GM12878 (cell line): Measurements from ENCODE around the gene ANKRD37. TPM values are rescaled to one million over a fixed set of nuclear protein-coding genes. Genes with fewer than 3 reads are reported as not detected.
A peak's percentile ranks its signal among the peaks of the same experiment; 100 is the strongest.

ENCODE experiments used
- ATAC-seq: fragments of 200-7000 bp; cut with Tn5 transposase; 3 replicates; pipeline ENCODE4 v1.9.1; 2020; ENCODE audit warnings: mild to moderate bottlenecking, moderate library complexity
- BruUV-seq: library from RNA; stranded (reverse); fragments of 400-500 nt; replicated peaks from 2 replicates; lab custom pipeline; 2021; lab: Mats Ljungman, UMichigan
- CTCF ChIA-PET: fragments of 300-600 bp; sonication (Branson Sonifier 250); formaldehyde crosslinking; extraction: SDS; loops from one replicate; lab custom pipeline; 2021; ENCODE audit warnings: inconsistent platforms; lab: Yijun Ruan, JAX
- POLR2A ChIA-PET: fragments of 350-600 bp; formaldehyde crosslinking; extraction: SDS; loops from one replicate; lab custom pipeline; 2021; ENCODE audit warnings: inconsistent platforms; lab: Charles Lee
- RAD21 ChIA-PET: fragments of 300-600 bp; sonication (Branson Sonifier 250); formaldehyde crosslinking; loops from one replicate; lab custom pipeline; 2023; ENCODE audit warnings: antibody characterized with exemption; ENCODE audit not compliant: unreplicated experiment; lab: Charles Lee
- SMC1A ChIA-PET: fragments of 300-600 bp; sonication (Branson Sonifier 250); formaldehyde crosslinking; loops from one replicate; lab custom pipeline; 2023; ENCODE audit not compliant: unreplicated experiment, uncharacterized antibody; lab: Charles Lee
- DNase-seq: peaks from one replicate; pipeline ENCODE4 v3.0.0-alpha.2; 2011; ENCODE audit warnings: low read depth, low spot score
- FAIRE-seq: peaks from 3 replicates; lab custom pipeline; 2011; peaks lifted over from hg19 to GRCh38; lab: Jason Lieb, UNC
- H2AFZ ChIP-seq: 2 replicates; pipeline ENCODE4 v1.6.0; 2011; ENCODE audit warnings: low read depth, low read length, control low read depth; ENCODE audit not compliant: control insufficient read depth
- H3K27ac ChIP-seq: 2 replicates; pipeline ENCODE4 v1.5.1; 2011; ENCODE audit warnings: control low read depth; ENCODE audit not compliant: control insufficient read depth, insufficient read depth
- H3K27me3 ChIP-seq, 2 experiments: replicated peaks in 1 of 2; 2 replicates each; pipeline versions ENCODE4 v1.6.0 to v1.6.1; 2011; ENCODE audit warnings: low read length in 1 of 2; ENCODE audit not compliant: control insufficient read depth in 2 of 2, insufficient read depth in 2 of 2
- H3K36me3 ChIP-seq, 2 experiments: 2 replicates each; pipeline ENCODE4 v1.5.1; 2011; ENCODE audit warnings: low read length in 1 of 2; ENCODE audit not compliant: control insufficient read depth in 2 of 2, insufficient read depth in 2 of 2
- H3K4me1 ChIP-seq: 2 replicates; pipeline ENCODE4 v1.6.1; 2011; ENCODE audit warnings: mild to moderate bottlenecking, low read length, moderate library complexity, mixed read lengths; ENCODE audit not compliant: control insufficient read depth, insufficient read depth
- H3K4me2 ChIP-seq: 2 replicates; pipeline ENCODE4 v1.6.0; 2011; ENCODE audit warnings: control low read depth; ENCODE audit not compliant: control insufficient read depth, insufficient read depth
- H3K4me3 ChIP-seq: fragments of 200-600 bp; sonication (generic); 2 replicates; pipeline ENCODE4 v1.5.1; 2016
- H3K79me2 ChIP-seq: 2 replicates; pipeline ENCODE4 v1.6.0; 2011; ENCODE audit warnings: low read length; ENCODE audit not compliant: control insufficient read depth, insufficient read depth
- H3K9ac ChIP-seq: 2 replicates; pipeline ENCODE4 v1.8.0; 2011; ENCODE audit warnings: low read length, control low read depth, mixed read lengths; ENCODE audit not compliant: control insufficient read depth, insufficient read depth
- H3K9me3 ChIP-seq: replicated peaks from 3 replicates; pipeline ENCODE4 v1.5.1; 2011; ENCODE audit warnings: mild to moderate bottlenecking, low read length; ENCODE audit not compliant: control insufficient read depth, insufficient read depth
- H4K20me1 ChIP-seq: 2 replicates; pipeline ENCODE4 v1.6.0; 2011; ENCODE audit not compliant: control insufficient read depth, insufficient read depth
- BRCA1 ChIP-seq: IDR thresholded peaks from 2 replicates; pipeline ENCODE4 v1.6.1; 2011; ENCODE audit warnings: low read depth, low read length, improper control_type of control experiment
- E4F1 ChIP-seq: fragments of 450-650 bp; IDR thresholded peaks from 2 replicates; pipeline ENCODE4 v1.6.1; 2018; ENCODE audit warnings: borderline replicate concordance, mild to moderate bottlenecking; ENCODE audit not compliant: partially characterized antibody
- EP300 ChIP-seq, 2 experiments: fragments of 150-350 bp in 1 of 2; IDR thresholded peaks; 2 replicates each; pipeline ENCODE4 v1.6.1; 2011 to 2012; ENCODE audit warnings: low read depth in 2 of 2, low read length in 2 of 2, borderline replicate concordance in 1 of 2, improper control_type of control experiment in 1 of 2, inconsistent platforms in 1 of 2; ENCODE audit not compliant: control insufficient read depth in 1 of 2
- GATAD2B ChIP-seq: fragments of 450-650 bp; conservative IDR thresholded peaks from 2 replicates; pipeline ENCODE4 v1.6.1; 2017; ENCODE audit warnings: low read depth, mild to moderate bottlenecking, moderate library complexity
- HDAC2 ChIP-seq: fragments of 200-600 bp; sonication (generic); IDR thresholded peaks from 2 replicates; pipeline ENCODE4 v1.6.1; 2017
- NFYA ChIP-seq: IDR thresholded peaks from 2 replicates; pipeline ENCODE4 v1.6.1; 2011; ENCODE audit warnings: low read depth, mild to moderate bottlenecking, low read length, improper control_type of control experiment, borderline replicate concordance
- SIN3A ChIP-seq: IDR thresholded peaks from 2 replicates; pipeline ENCODE4 v1.6.1; 2012; ENCODE audit warnings: low read depth, low read length, improper control_type of control experiment
- TCF12 ChIP-seq: IDR thresholded peaks from 2 replicates; pipeline ENCODE4 v1.6.1; 2011; ENCODE audit warnings: low read depth, mild to moderate bottlenecking, low read length
- TCF7 ChIP-seq: IDR thresholded peaks from 2 replicates; pipeline ENCODE4 v1.6.1; 2014; ENCODE audit warnings: antibody characterized with exemption, borderline replicate concordance
- YY1 ChIP-seq: IDR thresholded peaks from 2 replicates; pipeline ENCODE4 v1.6.1; 2011; ENCODE audit warnings: low read depth, mild to moderate bottlenecking, low read length
- ZBED1 ChIP-seq: IDR thresholded peaks from 2 replicates; pipeline ENCODE4 v1.6.1; 2016; ENCODE audit warnings: borderline replicate concordance
- ZZZ3 ChIP-seq: IDR thresholded peaks from 2 replicates; pipeline ENCODE4 v1.6.1; 2011; ENCODE audit warnings: low read depth; ENCODE audit not compliant: control insufficient read depth, insufficient read length
- WGBS: methylation state at CpG from one replicate; pipeline ENCODE4 v1.1.6; 2016; ENCODE audit warnings: low lambda C conversion rate; ENCODE audit not compliant: insufficient replicate concordance, insufficient coverage; ENCODE audit errors: missing lambda C conversion rate; 5-methylcytosine and 5-hydroxymethylcytosine counted together
- in situ Hi-C: fragments of 300-500 bp; cut with MboI; formaldehyde crosslinking; loops from 9 replicates; pipeline ENCODE4 v1.14.3; 2018; ENCODE audit warnings: mixed read lengths
- intact Hi-C: fragments of 100-400 bp; cut with micrococcal nuclease; formaldehyde crosslinking; loops from one replicate; pipeline ENCODE4 v1.14.2; 2022; ENCODE audit not compliant: unreplicated experiment
- polyA plus RNA-seq, 11 experiments: library from polyadenylated mRNA; depleted of rRNA in 4 of 11; unstranded in 6 of 11; stranded (reverse) in 5 of 11; fragments of >200 nt; fragmentation: Nextera tagmentation in 4 of 11; fragmentation: Illumina TruSeq in 1 of 11; extraction: Ambion mirVana in 4 of 11; extraction: Trizol in 1 of 11; gene quantifications; 1 replicate in 1 of 11; 2 replicates in 10 of 11; pipeline versions ENCODE4 v1.2.1 to v1.2.3, GENCODE V29; 2011 to 2016; ENCODE audit warnings: inconsistent platforms in 2 of 11, missing spikeins in 2 of 11, low read depth in 1 of 11
- total RNA-seq, 4 experiments: library from RNA; depleted of rRNA in 3 of 4; stranded (reverse); fragments of >200 nt in 3 of 4; fragmentation: Illumina TruSeq in 1 of 4; extraction: Trizol in 1 of 4; gene quantifications; 2 replicates each; pipeline versions ENCODE4 v1.2.1 to v1.2.3, GENCODE V29; 2013 to 2021
- TF ChIP-seq, protein P1 (sequence below): fragments of 450-650 bp; formaldehyde crosslinking; IDR thresholded peaks from 2 replicates; pipeline ENCODE4 v1.4.0; 2020; ENCODE audit warnings: mild to moderate bottlenecking, moderate library complexity

Gene ANKRD37
- total and polyA plus RNA-seq, 10 of the 15 experiments (the other 5 are each of a cell fraction or from before 2014, with no cell fraction given) = 10.6 to 67.9 (median 24.2) TPM

GRCh38 chr4:185425647-185426352, 29.2 kb downstream of the ANKRD37 start, which contains the start of gene UFSP2 (continued):
- TF ChIP-seq YY1 = peak; percentile 96
- TF ChIP-seq ZBED1 = no peak

DNA sequence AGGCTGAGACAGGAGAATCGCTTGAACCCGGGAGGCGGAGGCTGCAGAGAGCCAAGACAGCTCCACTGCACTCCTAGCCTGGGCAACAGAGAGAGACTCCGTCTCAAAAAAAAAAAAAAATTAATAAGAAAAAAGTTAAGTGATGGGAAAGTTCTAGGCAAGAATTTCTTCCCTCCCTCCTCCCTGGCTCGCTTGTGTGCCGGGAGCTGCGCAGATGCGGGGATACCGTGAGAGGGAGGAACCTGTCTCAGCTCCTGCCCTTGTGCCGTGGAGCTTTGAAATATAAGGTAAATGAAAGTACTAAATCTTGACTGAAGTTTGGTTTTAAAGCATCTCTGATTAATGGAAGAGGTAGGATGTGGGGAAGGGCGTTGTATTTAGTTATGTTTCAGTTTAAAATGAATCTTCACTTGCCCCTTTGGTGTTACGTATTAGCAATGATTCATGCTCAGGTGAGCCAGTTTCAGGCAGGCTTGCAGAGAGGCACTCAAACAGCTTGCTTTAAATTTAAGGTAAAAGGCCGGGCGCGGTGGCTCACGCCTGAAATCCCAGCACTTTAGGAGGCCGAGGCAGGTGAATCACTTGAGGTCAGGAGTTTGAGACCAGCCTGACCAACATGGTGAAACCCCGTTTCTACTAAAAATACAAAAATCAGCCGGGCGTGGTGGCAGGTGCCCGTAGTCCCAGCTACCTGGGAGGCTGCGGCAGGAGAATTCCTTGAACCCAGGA, 30.5 kb downstream of the ANKRD37 start:
- no TSS peak for BruUV-seq
- SMC1A ChIA-PET = interaction anchor here (0.9 to 3.5 kb wide), 5 partner anchors 22 to 50 kb away, joined by 3 to 25 read pairs (median 4); partner anchors contain the start of genes ANKRD37 and LRP2BP
- TF ChIP-seq, protein P1, sequence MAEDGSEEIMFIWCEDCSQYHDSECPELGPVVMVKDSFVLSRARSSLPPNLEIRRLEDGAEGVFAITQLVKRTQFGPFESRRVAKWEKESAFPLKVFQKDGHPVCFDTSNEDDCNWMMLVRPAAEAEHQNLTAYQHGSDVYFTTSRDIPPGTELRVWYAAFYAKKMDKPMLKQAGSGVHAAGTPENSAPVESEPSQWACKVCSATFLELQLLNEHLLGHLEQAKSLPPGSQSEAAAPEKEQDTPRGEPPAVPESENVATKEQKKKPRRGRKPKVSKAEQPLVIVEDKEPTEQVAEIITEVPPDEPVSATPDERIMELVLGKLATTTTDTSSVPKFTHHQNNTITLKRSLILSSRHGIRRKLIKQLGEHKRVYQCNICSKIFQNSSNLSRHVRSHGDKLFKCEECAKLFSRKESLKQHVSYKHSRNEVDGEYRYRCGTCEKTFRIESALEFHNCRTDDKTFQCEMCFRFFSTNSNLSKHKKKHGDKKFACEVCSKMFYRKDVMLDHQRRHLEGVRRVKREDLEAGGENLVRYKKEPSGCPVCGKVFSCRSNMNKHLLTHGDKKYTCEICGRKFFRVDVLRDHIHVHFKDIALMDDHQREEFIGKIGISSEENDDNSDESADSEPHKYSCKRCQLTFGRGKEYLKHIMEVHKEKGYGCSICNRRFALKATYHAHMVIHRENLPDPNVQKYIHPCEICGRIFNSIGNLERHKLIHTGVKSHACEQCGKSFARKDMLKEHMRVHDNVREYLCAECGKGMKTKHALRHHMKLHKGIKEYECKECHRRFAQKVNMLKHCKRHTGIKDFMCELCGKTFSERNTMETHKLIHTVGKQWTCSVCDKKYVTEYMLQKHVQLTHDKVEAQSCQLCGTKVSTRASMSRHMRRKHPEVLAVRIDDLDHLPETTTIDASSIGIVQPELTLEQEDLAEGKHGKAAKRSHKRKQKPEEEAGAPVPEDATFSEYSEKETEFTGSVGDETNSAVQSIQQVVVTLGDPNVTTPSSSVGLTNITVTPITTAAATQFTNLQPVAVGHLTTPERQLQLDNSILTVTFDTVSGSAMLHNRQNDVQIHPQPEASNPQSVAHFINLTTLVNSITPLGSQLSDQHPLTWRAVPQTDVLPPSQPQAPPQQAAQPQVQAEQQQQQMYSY (CRISPR knock-in tag) = no peak
- TF ChIP-seq EP300 (IDR thresholded peaks at IDR 0.05; ENCODE audit: borderline replicate concordance in 1 of 2, control insufficient read depth in 1 of 2, low read depth in 2 of 2, low read length in 2 of 2) = no peak
- no peak for TF ChIP-seq ZZZ3
- no peak for TF ChIP-seq SIN3A
- no peak for TF ChIP-seq NFYA
- no peak for TF ChIP-seq GATAD2B
- no peak for TF ChIP-seq TCF12
- no peak for TF ChIP-seq ZBED1
- TF ChIP-seq TCF7 = no peak
- no peak for TF ChIP-seq BRCA1
- TF ChIP-seq HDAC2 = no peak
- TF ChIP-seq E4F1 = no peak

More for the DNA sequence above, 30.5 kb downstream of the ANKRD37 start:
- DNase-seq (no peak), ATAC-seq (no peak), FAIRE-seq (no peak)
- Histone ChIP-seq H3K4me1 (no peaks in the 10 kb centered on the region), H3K79me2 (peaks cover 15% of the 10 kb centered on the region), H3K27ac (no peak overlapping the region), H3K4me3 (no peak overlapping the region), H4K20me1 (no peaks in the 10 kb centered on the region), H3K36me3 (0 out of 4 replicates have a peak, but pooled peaks cover 0 to under 1% of the 10 kb centered on the region in 2 experiments), H3K9ac (no peak overlapping the region), H2AFZ (no peak overlapping the region), H3K27me3 (no peaks in the 10 kb centered on the region), H3K9me3 (no peaks in the 10 kb centered on the region), H3K4me2 (no peak overlapping the region)
- in situ Hi-C loops = no loop called here
- ChIA-PET POLR2A (interaction anchor here (0.7 to 4.0 kb wide), 3 partner anchors 24 to 593 kb away, joined by 3 to 37 read pairs (median 3); partner anchors contain the start of genes ANKRD37 and LRP2BP), CTCF (interaction anchor here (1.1 to 1.4 kb wide), 2 partner anchors 10 to 29 kb away, joined by 3 to 4 read pairs; no protein-coding TSS in a partner anchor), RAD21 (interaction anchor here (1.2 to 3.3 kb wide), 4 partner anchors 10 to 242 kb away, joined by 3 to 21 read pairs (median 4); no protein-coding TSS in a partner anchor)
- intact Hi-C loops = no loop called here
- WGBS = 76% methylated on average over 21 of the region's 22 CpGs
